GM20431 (cell line): Measurements from ENCODE around the gene ARID1B.

Source experiments
- in situ Hi-C: fragments of 300-500 bp; cut with MseI, MboI; formaldehyde crosslinking; loops from one replicate; pipeline ENCODE4 v1.15.0; 2020; ENCODE audit warnings: low sequenced_read_pairs; ENCODE audit not compliant: unreplicated experiment

The ARID1B gene

GRCh38 chr6:156820089-156820798, 43.1 kb downstream of the ARID1B start:
- in situ Hi-C loops: no loop called here

DNA sequence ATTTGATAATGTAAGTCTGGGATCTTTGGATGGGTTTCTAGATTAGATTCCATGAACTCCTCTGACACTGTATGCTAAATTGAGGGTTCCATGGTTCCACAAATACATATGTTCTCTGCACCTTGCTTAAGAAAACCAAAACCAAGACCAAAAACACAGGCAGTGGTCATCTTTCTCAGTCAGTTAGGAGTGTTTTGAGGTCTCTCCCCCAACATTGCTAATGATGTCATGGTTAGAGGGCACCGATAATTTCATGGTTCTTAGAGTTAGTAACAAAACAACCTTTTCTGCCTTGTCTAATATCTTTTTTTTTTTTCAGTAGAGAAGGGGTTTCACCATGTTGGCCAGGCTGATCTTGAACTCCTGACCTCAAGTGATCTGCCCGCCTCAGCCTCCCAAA, 44.5 kb downstream of the ARID1B start:
- in situ Hi-C loops: no loop called here

DNA sequence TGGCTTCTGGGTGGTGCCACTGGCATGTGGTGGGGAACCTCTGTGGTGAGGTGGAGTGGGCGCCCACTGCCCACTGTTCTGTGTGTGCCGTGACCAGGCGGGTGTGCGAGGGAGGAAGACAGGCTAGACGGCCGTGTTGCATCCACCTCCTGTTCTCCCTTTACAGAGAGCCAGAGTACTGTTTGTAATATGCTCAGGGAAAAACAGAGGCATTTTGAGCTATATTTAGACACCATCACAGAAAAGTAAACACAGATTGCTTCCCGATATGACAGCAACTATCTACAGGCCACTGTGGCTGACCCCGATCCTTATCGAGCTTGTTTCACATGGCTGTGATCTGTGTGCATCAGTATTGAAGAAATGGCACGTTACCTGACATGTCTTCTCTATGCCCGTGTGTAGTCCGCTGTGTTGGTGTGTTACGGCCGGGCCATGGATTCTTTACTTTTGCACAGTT, 45.6 kb downstream of the ARID1B start:
- in situ Hi-C loops: no loop called here

- in situ Hi-C loops: no loop called here
Measured at GRCh38 chr6:156824142-156824541, 47.0 kb downstream of the ARID1B start.

GRCh38 chr6:156825475-156825874, 48.3 kb downstream of the ARID1B start:
- in situ Hi-C loops: no loop called here

DNA sequence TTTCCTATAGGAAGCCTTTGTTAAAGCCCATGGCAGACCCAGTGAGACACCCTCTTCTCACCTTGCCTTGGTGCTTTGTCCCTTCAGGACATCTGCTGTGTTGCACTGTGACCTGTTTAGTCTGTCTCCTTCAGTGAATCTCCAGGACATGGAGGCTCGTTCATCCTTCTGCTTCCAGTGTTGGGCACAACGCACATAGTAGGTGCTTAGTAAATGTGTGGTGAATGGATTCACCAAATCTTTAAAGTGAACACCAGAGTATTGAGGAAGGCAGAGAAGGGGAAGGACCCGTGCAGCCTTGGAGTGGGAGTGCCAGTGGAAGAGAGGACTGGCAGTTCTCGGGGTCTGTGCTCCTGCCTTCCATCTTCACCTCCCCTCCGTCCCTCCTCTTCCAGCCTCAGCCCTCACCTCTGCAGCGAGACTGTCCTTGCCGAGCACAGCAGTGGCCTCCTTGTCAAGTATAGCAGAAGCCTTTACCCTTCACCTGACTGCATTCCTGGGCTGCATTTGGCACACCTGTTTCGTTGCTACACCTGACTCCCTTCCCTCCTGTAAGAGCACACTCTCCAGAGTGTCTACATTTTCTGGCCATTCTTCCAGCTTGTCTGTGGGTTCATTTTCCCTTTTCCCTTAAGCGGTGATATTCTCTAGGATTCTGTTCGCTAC, 49.2 kb downstream of the ARID1B start:
- in situ Hi-C loops: no loop called here

DNA sequence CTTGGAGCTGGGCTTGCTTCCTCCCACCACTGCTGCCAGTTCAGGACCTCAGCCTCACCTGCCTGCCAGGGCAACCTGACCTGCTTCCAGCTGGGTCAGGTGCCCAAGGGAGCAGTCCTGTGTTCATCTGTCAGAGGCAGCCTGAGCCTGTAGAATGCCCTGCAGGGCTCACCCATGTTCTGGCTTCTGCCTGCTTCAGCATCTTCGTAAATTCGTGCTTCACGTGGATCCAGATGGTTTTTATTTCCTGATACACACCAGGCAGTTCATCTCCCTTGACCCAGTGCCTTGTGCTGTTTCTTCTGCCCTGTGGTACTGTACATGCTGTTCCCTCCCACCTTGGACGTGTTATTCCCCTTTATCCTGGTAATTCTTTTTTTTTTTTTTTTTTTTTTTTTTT, 50.2 kb downstream of the ARID1B start:
- in situ Hi-C loops: no loop called here

- in situ Hi-C loops: no loop called here
Measured at GRCh38 chr6:156828280-156828703, 51.1 kb downstream of the ARID1B start.

DNA sequence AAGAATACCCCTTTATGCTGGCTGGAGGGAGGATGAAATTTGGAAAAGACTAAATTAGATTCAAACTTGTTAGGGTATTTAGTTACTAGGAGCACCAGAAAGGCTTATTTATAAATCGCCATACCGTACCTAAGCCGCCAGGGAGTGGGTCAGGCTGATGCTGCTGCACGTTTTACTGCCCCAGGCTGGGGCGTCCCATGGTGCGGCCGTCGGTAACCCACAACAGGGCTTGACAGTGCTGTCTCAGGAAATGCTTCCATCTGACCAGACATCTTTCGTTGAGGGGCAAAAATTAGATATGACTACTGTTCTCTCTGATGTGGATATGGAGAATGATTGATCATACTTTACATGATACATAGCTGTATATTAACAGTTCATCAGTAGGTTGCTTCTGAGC, 52.9 kb downstream of the ARID1B start:
- in situ Hi-C loops: no loop called here

DNA sequence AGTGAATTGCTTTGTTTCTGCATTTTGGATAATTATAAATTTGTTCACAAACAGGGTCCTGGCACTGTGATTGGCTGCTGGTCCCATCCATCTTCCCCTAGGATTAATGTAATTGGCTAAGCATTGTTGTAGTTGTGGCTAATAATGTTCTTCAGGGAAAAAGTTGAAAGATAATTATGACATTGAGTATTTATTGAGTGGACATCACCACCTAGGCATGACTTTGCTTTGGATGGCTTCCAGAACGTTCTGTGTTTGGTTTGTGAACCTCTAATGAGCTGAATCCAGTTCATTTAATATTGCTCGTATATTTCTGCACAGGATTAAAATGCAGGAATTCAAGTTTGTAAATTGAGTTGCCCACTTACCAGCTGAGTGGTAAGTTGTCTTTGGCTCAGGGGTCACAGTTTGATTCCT, 55.1 kb downstream of the ARID1B start:
- in situ Hi-C loops: no loop called here

DNA sequence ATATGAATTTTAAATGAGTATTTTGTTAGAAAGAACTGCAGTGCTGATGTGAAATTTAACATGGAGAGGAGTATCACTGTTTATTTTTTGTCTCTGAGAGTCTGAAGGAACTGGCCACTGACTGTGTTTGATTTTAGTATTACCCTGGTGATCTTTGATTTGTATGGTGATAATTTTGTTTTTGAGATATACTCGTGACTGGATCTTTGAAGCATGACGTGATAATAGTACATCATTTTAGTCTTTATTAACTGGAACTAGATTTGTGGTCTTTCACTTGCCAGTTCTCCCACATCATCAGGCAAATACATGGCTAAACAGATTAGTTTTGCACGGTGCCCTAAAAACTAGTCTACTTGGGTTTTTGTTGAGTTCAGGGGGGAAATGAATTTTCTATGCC, 55.5 kb downstream of the ARID1B start:
- in situ Hi-C loops: no loop called here

DNA sequence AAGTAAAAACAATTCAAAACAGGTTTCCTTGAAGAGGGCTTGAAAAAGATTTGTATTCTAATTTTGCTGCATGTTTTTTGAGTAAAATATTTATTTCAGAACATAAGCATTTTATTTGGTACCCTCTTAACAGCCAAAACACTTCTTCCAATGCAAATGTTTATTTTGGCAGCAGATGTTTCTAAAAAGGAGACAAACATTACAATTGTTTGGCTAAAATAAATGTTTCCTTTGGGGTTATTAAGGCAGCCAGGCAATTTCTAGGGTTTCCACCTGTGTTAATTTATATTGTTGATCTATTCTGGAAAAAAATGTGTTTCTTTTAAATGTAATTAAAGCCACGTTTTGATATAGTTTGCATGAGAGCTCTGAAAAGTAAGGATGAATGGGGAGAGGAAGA, 56.6 kb downstream of the ARID1B start:
- in situ Hi-C loops: no loop called here

DNA sequence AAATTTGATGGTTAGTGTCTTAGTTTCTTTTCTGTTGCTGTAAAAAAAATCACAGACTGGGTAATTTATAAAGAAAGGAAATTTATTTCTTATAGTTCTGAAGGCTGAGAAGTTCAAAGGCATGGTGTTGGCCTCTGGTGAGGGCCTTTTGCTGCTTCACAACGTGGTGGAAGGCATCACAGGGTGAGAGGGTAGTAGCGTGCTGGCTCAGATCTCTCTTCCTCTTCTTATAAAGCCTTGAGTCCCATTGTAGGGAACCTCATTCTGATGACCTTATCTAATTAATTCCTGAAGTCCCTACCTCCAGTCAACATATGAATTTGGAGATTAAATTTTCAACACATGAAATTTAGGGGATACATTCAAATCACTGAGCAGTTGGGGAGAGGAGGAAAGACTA, 62.0 kb downstream of the ARID1B start:
- in situ Hi-C loops: no loop called here

- in situ Hi-C loops: no loop called here
Measured at GRCh38 chr6:156839591-156840001, 62.4 kb downstream of the ARID1B start.

- in situ Hi-C loops: no loop called here
Measured at GRCh38 chr6:156840136-156840535, 63.0 kb downstream of the ARID1B start.

DNA sequence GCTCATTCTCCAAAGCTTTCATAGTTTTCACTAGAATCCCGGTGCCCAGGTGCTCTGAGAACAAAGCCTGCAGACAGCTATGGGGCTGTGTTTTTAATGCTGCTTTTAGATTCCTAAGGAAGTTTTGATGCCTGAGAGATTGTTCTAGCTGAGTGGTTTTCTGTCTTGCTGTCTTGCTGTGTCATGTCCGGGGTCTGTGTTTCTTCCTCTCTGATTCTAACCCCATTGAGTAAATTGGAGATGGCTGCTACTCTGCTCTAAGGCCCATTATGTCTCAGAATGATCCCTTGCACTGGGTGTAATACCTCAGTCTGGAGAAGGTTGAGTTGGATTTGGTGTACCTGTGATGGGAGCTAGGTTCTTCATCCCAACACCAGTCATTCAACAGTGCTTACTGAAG, 63.4 kb downstream of the ARID1B start:
- in situ Hi-C loops: no loop called here

DNA sequence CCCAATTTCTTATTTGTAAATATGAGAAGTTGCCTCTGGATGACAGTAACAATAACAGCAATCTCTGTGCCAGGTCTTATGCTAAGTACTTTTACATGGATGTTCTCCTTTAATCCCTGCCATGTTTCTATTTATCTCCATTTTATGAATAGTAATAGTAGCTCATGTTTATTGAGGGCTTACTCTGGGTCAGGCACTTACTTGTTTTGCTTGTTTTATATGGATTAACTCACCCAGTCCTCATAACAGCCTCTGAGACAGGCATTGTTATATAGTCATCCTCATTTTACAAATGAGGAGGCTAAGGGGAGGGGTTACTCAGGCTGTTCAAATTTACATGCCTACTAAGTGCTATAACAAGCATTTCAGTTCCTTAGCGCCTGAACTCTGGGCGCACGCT, 64.3 kb downstream of the ARID1B start:
- in situ Hi-C loops: no loop called here

GRCh38 chr6:156842598-156843250, 65.5 kb downstream of the ARID1B start:
- in situ Hi-C loops: no loop called here

GRCh38 chr6:156844089-156844488, 66.9 kb downstream of the ARID1B start:
- in situ Hi-C loops: no loop called here

DNA sequence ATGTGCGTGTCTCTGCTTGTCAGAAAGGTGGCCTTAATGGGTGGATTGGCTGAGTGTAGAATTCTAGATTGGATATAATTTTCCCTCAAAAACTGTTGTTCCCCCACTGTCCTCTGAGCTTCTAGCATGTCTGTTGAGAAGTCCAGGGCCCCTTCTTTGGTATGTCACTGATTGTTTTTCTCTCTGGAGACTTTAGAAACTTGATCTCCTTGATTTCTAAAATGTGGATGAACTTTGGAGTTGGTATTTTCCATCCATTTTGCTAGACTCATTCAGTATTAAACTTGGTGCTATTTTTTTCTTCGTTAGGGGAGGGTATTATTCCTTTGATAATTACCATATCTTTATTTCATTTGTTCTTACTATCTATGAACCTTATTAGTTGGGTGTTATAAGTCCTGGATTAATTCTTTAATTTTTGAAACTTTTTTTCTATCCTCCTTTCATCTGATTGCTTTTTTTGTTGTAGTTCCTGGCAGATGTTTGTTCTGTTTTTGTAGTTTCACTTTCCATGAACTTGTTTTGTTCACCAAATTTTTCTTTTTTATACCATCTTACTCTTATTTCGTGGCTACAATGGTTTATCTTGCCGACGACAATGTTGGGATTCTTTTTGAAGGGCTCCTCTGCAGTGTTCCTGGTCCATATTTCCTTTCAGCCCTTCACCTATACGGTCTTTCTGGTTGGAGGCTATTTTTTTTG, 68.4 kb downstream of the ARID1B start:
- in situ Hi-C loops: no loop called here
